Sigmoid colon (tissue), 7 donors: ENCODE data around the gene MS4A1. TPM values are rescaled to one million over a fixed set of nuclear protein-coding genes. Genes with fewer than 3 reads are reported as not detected.

Source experiments
- DNase-seq: peaks from one replicate; pipeline ENCODE4 v3.0.0-alpha.2; 2019
- H3K27ac ChIP-seq, 4 donors: fragments of 200-600 bp; sonication (generic); one replicate each; pipeline ENCODE4 v1.5.1; 2016 to 2019; ENCODE audit warnings: mild to moderate bottlenecking in 1 of 4
- H3K27me3 ChIP-seq, 3 donors: fragments of 200-600 bp; sonication (generic); one replicate each; pipeline ENCODE4 v1.5.1; 2019; ENCODE audit warnings: mild to moderate bottlenecking in 1 of 3
- H3K36me3 ChIP-seq, 4 donors: fragments of 200-600 bp; sonication (generic); one replicate each; pipeline ENCODE4 v1.5.1; 2016 to 2019
- H3K4me1 ChIP-seq, 4 donors: fragments of 200-600 bp; sonication (generic); one replicate each; pipeline ENCODE4 v1.5.1; 2017 to 2019
- H3K4me3 ChIP-seq, 4 donors: fragments of 200-600 bp; sonication (generic); one replicate each; pipeline ENCODE4 v1.5.1; 2017 to 2019; ENCODE audit warnings: mild to moderate bottlenecking in 2 of 4, moderate library complexity in 1 of 4
- H3K9me3 ChIP-seq, 4 donors: fragments of 200-600 bp in 3 of 4; sonication (generic) in 3 of 4; one replicate each; pipeline versions ENCODE4 v1.5.1 to v1.6.1; 2013 to 2019
- EP300 ChIP-seq, 4 donors: sonication (generic); formaldehyde crosslinking; IDR thresholded peaks; one replicate each; pipeline ENCODE4 v1.6.1; 2017; ENCODE audit warnings: antibody characterized with exemption in 4 of 4
- POLR2A ChIP-seq, 2 donors: fragments of 450-650 bp; IDR thresholded peaks; one replicate each; pipeline ENCODE4 v1.6.1; 2016; ENCODE audit warnings: antibody characterized with exemption in 2 of 2, mild to moderate bottlenecking in 2 of 2, moderate library complexity in 2 of 2
- POLR2AphosphoS5 ChIP-seq, 4 donors: sonication (generic); formaldehyde crosslinking; IDR thresholded peaks; one replicate each; pipeline ENCODE4 v1.6.1; 2017; ENCODE audit warnings: antibody characterized with exemption in 4 of 4
- WGBS, 2 donors: extraction: QIAGEN DNeasy Blood & Tissue Kit; methylation state at CpG; one replicate each; pipeline ENCODE4 v1.1.7; 2013; 5-methylcytosine and 5-hydroxymethylcytosine counted together
- intact Hi-C: fragments of 100-400 bp; cut with DNase I; formaldehyde crosslinking; loops from one replicate; pipeline ENCODE4 v1.15.1; 2023
- polyA plus RNA-seq, 3 donors: library from polyadenylated mRNA; stranded (reverse); fragments of 200-250 nt; gene quantifications; one replicate each; pipeline ENCODE4 v1.2.3, GENCODE V29; 2013
- total RNA-seq, 4 donors: library from RNA; depleted of rRNA; stranded (reverse); fragments of >200 nt; gene quantifications; one replicate each; pipeline ENCODE4 v1.1.0, GENCODE V29; 2016
- TF ChIP-seq, protein P1 (sequence below), 4 experiments: fragments of 450-650 bp in 3 of 4; fragments of 200-600 bp in 1 of 4; IDR thresholded peaks; one replicate each; pipeline ENCODE4 v1.5.1; 2016 to 2019; ENCODE audit warnings: antibody characterized with exemption in 4 of 4, mild to moderate bottlenecking in 3 of 4, moderate library complexity in 2 of 4
- donor health status: healthy with polysubstance abuse.
- donor health status: Bipolar disorder and iron deficiency.
- donor health status: healthy.

The MS4A1 gene
- total and polyA plus RNA-seq, 7 donors: 0.69 to 109 (median 1.8) TPM; not detected in 4

DNA sequence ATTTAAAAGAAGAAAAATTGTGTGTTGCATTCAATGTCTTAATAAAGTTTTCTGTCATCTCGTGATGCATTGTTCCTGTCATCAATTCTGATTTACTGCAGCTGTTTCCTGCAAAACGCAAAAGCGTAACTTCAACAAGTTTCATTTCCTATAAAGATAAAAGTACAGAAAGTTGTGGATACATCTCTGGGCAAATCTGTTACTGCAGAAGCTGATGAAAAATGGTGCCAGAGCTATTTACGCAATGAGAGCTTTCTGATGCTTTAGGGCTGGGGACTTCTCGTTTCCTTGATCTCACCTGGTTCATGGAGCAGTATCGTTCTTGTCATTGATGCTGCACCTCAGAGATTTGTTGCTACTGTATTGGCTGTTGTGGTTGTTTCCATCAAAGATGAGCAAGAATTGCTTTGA is 21.4 kb downstream of the MS4A1 start:
- no peaks in the 10 kb centered on the region for H3K36me3 ChIP-seq
- no peak overlapping the region for H3K4me3 ChIP-seq
- no peak overlapping the region for H3K27ac ChIP-seq
- WGBS, 2 donors: 39 to 72% methylated on average over 6 of the region's 6 CpGs
- no peaks in the 10 kb centered on the region for H3K27me3 ChIP-seq
- peak in 2 of 4 donors; percentile 24 to 56 for TF ChIP-seq EP300 (IDR thresholded peaks at IDR 0.05)
- no peak for TF ChIP-seq POLR2A (IDR thresholded peaks at IDR 0.05)
- TF ChIP-seq, protein P1, sequence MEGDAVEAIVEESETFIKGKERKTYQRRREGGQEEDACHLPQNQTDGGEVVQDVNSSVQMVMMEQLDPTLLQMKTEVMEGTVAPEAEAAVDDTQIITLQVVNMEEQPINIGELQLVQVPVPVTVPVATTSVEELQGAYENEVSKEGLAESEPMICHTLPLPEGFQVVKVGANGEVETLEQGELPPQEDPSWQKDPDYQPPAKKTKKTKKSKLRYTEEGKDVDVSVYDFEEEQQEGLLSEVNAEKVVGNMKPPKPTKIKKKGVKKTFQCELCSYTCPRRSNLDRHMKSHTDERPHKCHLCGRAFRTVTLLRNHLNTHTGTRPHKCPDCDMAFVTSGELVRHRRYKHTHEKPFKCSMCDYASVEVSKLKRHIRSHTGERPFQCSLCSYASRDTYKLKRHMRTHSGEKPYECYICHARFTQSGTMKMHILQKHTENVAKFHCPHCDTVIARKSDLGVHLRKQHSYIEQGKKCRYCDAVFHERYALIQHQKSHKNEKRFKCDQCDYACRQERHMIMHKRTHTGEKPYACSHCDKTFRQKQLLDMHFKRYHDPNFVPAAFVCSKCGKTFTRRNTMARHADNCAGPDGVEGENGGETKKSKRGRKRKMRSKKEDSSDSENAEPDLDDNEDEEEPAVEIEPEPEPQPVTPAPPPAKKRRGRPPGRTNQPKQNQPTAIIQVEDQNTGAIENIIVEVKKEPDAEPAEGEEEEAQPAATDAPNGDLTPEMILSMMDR (IDR thresholded peaks at IDR 0.05): no peak
- peak in 1 of 4 donors; percentile 45 for TF ChIP-seq POLR2AphosphoS5 (IDR thresholded peaks at IDR 0.05)
- no peaks in the 10 kb centered on the region for H3K4me1 ChIP-seq
- DNase-seq: no peak
- intact Hi-C loops: no loop called here
- H3K9me3 ChIP-seq: no peaks in the 10 kb centered on the region

- Histone ChIP-seq H3K27ac (no peak overlapping the region), H3K36me3 (no peaks in the 10 kb centered on the region), H3K9me3 (no peaks in the 10 kb centered on the region), H3K4me3 (no peak overlapping the region), H3K4me1 (no peaks in the 10 kb centered on the region), H3K27me3 (no peaks in the 10 kb centered on the region)
- WGBS, 2 donors: 49 to 73% methylated on average over 2 of the region's 2 CpGs
- TF ChIP-seq POLR2A (IDR thresholded peaks at IDR 0.05) (no peak), EP300 (IDR thresholded peaks at IDR 0.05) (no peak), POLR2AphosphoS5 (IDR thresholded peaks at IDR 0.05) (no peak)
- TF ChIP-seq, protein P1 (IDR thresholded peaks at IDR 0.05): no peak
- no peak for DNase-seq
- intact Hi-C loops: no loop called here
Observed at GRCh38 chr11:60482361-60482760, 26.7 kb downstream of the MS4A1 start.

- TF ChIP-seq POLR2A (IDR thresholded peaks at IDR 0.05) (no peak), POLR2AphosphoS5 (IDR thresholded peaks at IDR 0.05) (no peak), EP300 (IDR thresholded peaks at IDR 0.05) (no peak)
- TF ChIP-seq, protein P1 (IDR thresholded peaks at IDR 0.05): no peak
- 76 to 78% methylated on average over 5 of the region's 5 CpGs for WGBS, 2 donors
- no peak for DNase-seq
Observed at GRCh38 chr11:60485987-60486386, 30.3 kb downstream of the MS4A1 start.

GRCh38 chr11:60492488-60493009 is 36.9 kb downstream of the MS4A1 start, which contains the start of gene MS4A12:
MS4A12 (plus strand) TSS chr11:60492778; CDS start chr11:60497319, 4,541 bp downstream.
- Histone ChIP-seq H3K27me3 (no peaks in the 10 kb centered on the region), H3K4me1 (no peaks in the 10 kb centered on the region), H3K9me3 (no peaks in the 10 kb centered on the region), H3K27ac (no peak within 1 kb of the TSS), H3K36me3 (no peaks in the 10 kb centered on the region), H3K4me3 (no peak within 1 kb of the TSS)
- intact Hi-C loops: no loop called here
- DNase-seq: no peak
- TF ChIP-seq POLR2A (IDR thresholded peaks at IDR 0.05) (no peak), POLR2AphosphoS5 (IDR thresholded peaks at IDR 0.05) (no peak), EP300 (IDR thresholded peaks at IDR 0.05) (no peak)
- TF ChIP-seq, protein P1 (IDR thresholded peaks at IDR 0.05): no peak
- 34 to 73% methylated on average over 4 of the region's 4 CpGs for WGBS, 2 donors

More at GRCh38 chr11:60485987-60486386, 30.3 kb downstream of the MS4A1 start:
- H3K27ac ChIP-seq: no peak overlapping the region
- intact Hi-C loops: no loop called here
- no peak overlapping the region for H3K4me3 ChIP-seq
- H3K9me3 ChIP-seq: no peaks in the 10 kb centered on the region
- no peaks in the 10 kb centered on the region for H3K4me1 ChIP-seq
- no peaks in the 10 kb centered on the region for H3K27me3 ChIP-seq
- no peaks in the 10 kb centered on the region for H3K36me3 ChIP-seq

DNA sequence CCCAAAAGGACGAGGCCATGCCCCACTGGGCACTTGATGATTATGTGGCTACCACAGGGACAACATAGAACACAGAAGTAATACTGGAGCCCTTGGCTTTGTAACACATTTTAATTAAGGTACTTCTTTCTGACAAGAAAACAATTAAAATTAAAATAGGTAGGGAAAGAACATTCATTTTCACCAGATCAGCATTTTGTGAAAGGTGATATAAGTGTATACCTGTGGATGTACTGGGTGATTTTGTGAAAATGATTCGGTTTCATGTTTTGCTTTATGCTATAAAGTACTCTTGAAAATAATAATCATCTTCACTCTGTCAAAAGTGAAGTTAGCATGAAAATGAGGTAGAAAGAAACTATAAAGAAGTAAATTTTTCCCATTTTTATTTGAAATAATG is 37.8 kb downstream of the MS4A1 start:
- Histone ChIP-seq H3K4me3 (no peak overlapping the region), H3K27ac (no peak overlapping the region), H3K9me3 (no peaks in the 10 kb centered on the region), H3K27me3 (no peaks in the 10 kb centered on the region), H3K4me1 (no peaks in the 10 kb centered on the region), H3K36me3 (no peaks in the 10 kb centered on the region)
- 95 to 97% methylated on average over 2 of the region's 2 CpGs for WGBS, 2 donors
- intact Hi-C loops: no loop called here
- TF ChIP-seq EP300 (IDR thresholded peaks at IDR 0.05): no peak
- TF ChIP-seq POLR2AphosphoS5 (IDR thresholded peaks at IDR 0.05): no peak
- no peak for TF ChIP-seq POLR2A (IDR thresholded peaks at IDR 0.05)
- TF ChIP-seq, protein P1 (IDR thresholded peaks at IDR 0.05): no peak
- DNase-seq: no peak
